IMR-90 (cell line): ENCODE measurements around the gene UBASH3B. TPM values are rescaled to one million over a fixed set of nuclear protein-coding genes. Genes with fewer than 3 reads are reported as not detected.

ENCODE experiments used
- ATAC-seq: fragments of 200-7000 bp; cut with Tn5 transposase; 2 replicates; pipeline ENCODE4 v1.9.1; 2020; ENCODE audit warnings: low read depth, mild to moderate bottlenecking, moderate library complexity
- BruUV-seq: library from RNA; stranded (reverse); fragments of 400-500 nt; replicated peaks from 2 replicates; lab custom pipeline; 2021; lab: Mats Ljungman, UMichigan
- CTCF ChIA-PET: fragments of 300-600 bp; formaldehyde crosslinking; extraction: SDS; loops from one replicate; lab custom pipeline; 2021; ENCODE audit warnings: antibody characterized with exemption; lab: Yijun Ruan, JAX
- POLR2A ChIA-PET: fragments of 300-600 bp; sonication (Branson Sonifier 250); formaldehyde crosslinking; loops from one replicate; lab custom pipeline; 2022; ENCODE audit warnings: antibody characterized with exemption; ENCODE audit not compliant: unreplicated experiment; lab: Charles Lee
- DNase-seq: peaks from one replicate; pipeline ENCODE4 v3.0.0; 2013
- H2AFZ ChIP-seq: replicated peaks from 2 replicates; pipeline ENCODE3; 2013; ENCODE audit warnings: low read length, mild to moderate bottlenecking; ENCODE audit not compliant: poor library complexity
- H2AK5ac ChIP-seq: 2 replicates; pipeline ENCODE4 v1.6.1; 2013; ENCODE audit warnings: low read depth, low read length, inconsistent platforms
- H2AK9ac ChIP-seq: replicated peaks from 2 replicates; pipeline ENCODE3; 2013; ENCODE audit warnings: mild to moderate bottlenecking, low read depth, low read length, moderate library complexity; ENCODE audit not compliant: poor library complexity
- H2BK120ac ChIP-seq: 2 replicates; pipeline ENCODE4 v1.6.1; 2013; ENCODE audit warnings: low read depth, low read length, inconsistent platforms
- H2BK15ac ChIP-seq: 3 replicates; pipeline ENCODE4 v1.6.1; 2013; ENCODE audit warnings: low read depth, low read length, inconsistent platforms
- H2BK20ac ChIP-seq: 2 replicates; pipeline ENCODE4 v1.6.1; 2013; ENCODE audit warnings: low read depth, mild to moderate bottlenecking, inconsistent platforms, low read length, moderate library complexity
- H2BK5ac ChIP-seq: 2 replicates; pipeline ENCODE4 v1.6.1; 2013; ENCODE audit warnings: mild to moderate bottlenecking, low read depth, low read length, inconsistent platforms; ENCODE audit not compliant: poor library complexity, severe bottlenecking
- H3K14ac ChIP-seq: replicated peaks from 2 replicates; pipeline ENCODE4 v1.6.1; 2013; ENCODE audit warnings: low read depth, low read length, inconsistent platforms
- H3K18ac ChIP-seq: 2 replicates; pipeline ENCODE4 v1.6.1; 2013; ENCODE audit warnings: low read depth, low read length, control low read depth
- H3K23ac ChIP-seq: 2 replicates; pipeline ENCODE4 v1.6.1; 2013; ENCODE audit warnings: low read depth, low read length, inconsistent platforms
- H3K27ac ChIP-seq: 2 replicates; pipeline ENCODE4 v1.5.1; 2013; ENCODE audit warnings: mild to moderate bottlenecking, control low read depth, low read length; ENCODE audit not compliant: insufficient read depth
- H3K27me3 ChIP-seq: 2 replicates; pipeline ENCODE4 v1.6.1; 2013; ENCODE audit warnings: low read length; ENCODE audit not compliant: control insufficient read depth, insufficient read depth
- H3K36me3 ChIP-seq: 2 replicates; pipeline ENCODE4 v1.6.1; 2013; ENCODE audit warnings: low read length, mixed read lengths; ENCODE audit not compliant: control insufficient read depth, insufficient read depth
- H3K4ac ChIP-seq: 2 replicates; pipeline ENCODE4 v1.6.1; 2013; ENCODE audit warnings: low read depth, low read length, inconsistent platforms
- H3K4me1 ChIP-seq: 2 replicates; pipeline ENCODE4 v1.6.1; 2013; ENCODE audit warnings: low read length, mixed read lengths; ENCODE audit not compliant: control insufficient read depth, insufficient read depth
- H3K4me2 ChIP-seq: 2 replicates; pipeline ENCODE4 v1.6.1; 2013; ENCODE audit warnings: low read depth, mild to moderate bottlenecking, control low read depth, low read length, moderate library complexity
- H3K4me3 ChIP-seq: 2 replicates; pipeline ENCODE4 v1.5.1; 2013; ENCODE audit warnings: low read depth, mild to moderate bottlenecking, control low read depth, low read length, moderate library complexity; ENCODE audit not compliant: insufficient read depth
- H3K56ac ChIP-seq: 2 replicates; pipeline ENCODE4 v1.6.1; 2013; ENCODE audit warnings: low read length, inconsistent platforms; ENCODE audit not compliant: insufficient read depth; ENCODE audit errors: extremely low read depth
- H3K79me1 ChIP-seq, 2 experiments: 2 replicates each; pipeline ENCODE4 v1.6.1; 2013; ENCODE audit warnings: low read length in 2 of 2, inconsistent platforms in 1 of 2, low read depth in 1 of 2
- H3K9ac ChIP-seq: 2 replicates; pipeline ENCODE4 v1.6.1; 2013; ENCODE audit warnings: low read depth, low read length, control low read depth
- H3K9me1 ChIP-seq: 2 replicates; pipeline ENCODE4 v1.6.1; 2013; ENCODE audit warnings: low read length, inconsistent platforms; ENCODE audit not compliant: insufficient read depth
- H3K9me3 ChIP-seq: 2 replicates; pipeline ENCODE4 v1.6.1; 2013; ENCODE audit warnings: low read length; ENCODE audit not compliant: control insufficient read depth, insufficient read depth
- H4K20me1 ChIP-seq: 2 replicates; pipeline ENCODE4 v1.6.1; 2013; ENCODE audit warnings: low read length, inconsistent platforms; ENCODE audit not compliant: insufficient read depth
- H4K5ac ChIP-seq: 2 replicates; pipeline ENCODE4 v1.6.1; 2013; ENCODE audit warnings: mild to moderate bottlenecking, low read depth, low read length, control low read depth
- H4K8ac ChIP-seq, 2 experiments: 2 replicates each; pipeline ENCODE4 v1.6.1; 2013; ENCODE audit warnings: low read depth in 2 of 2, low read length in 2 of 2, control low read depth in 1 of 2, inconsistent platforms in 1 of 2
- H4K91ac ChIP-seq: 2 replicates; pipeline ENCODE4 v1.6.1; 2013; ENCODE audit warnings: low read depth, low read length, inconsistent platforms; ENCODE audit not compliant: insufficient read depth
- CEBPB ChIP-seq: IDR thresholded peaks from 2 replicates; pipeline ENCODE4 v1.6.1; 2012; ENCODE audit warnings: low read depth, low read length, improper control_type of control experiment
- CHD1 ChIP-seq: IDR thresholded peaks from 2 replicates; pipeline ENCODE4 v1.6.1; 2012; ENCODE audit warnings: low read depth, low read length, improper control_type of control experiment
- CTCF ChIP-seq: conservative IDR thresholded peaks from 2 replicates; pipeline ENCODE4 v1.5.1; 2012; ENCODE audit warnings: mild to moderate bottlenecking, low read depth, low read length, improper control_type of control experiment
- ELK1 ChIP-seq: fragments of 150-350 bp; IDR thresholded peaks from 2 replicates; pipeline ENCODE4 v1.6.1; 2016; ENCODE audit warnings: low read depth, mild to moderate bottlenecking, low read length, moderate library complexity, borderline replicate concordance
- FOS ChIP-seq: fragments of 150-350 bp; IDR thresholded peaks from 2 replicates; pipeline ENCODE4 v1.6.1; 2016; ENCODE audit warnings: low read depth, low read length
- MAFK ChIP-seq: IDR thresholded peaks from 2 replicates; pipeline ENCODE4 v1.6.1; 2012; ENCODE audit warnings: low read depth, low read length, improper control_type of control experiment
- MAZ ChIP-seq: IDR thresholded peaks from 2 replicates; pipeline ENCODE4 v1.6.1; 2012; ENCODE audit warnings: low read depth, mild to moderate bottlenecking, low read length, improper control_type of control experiment, moderate library complexity, borderline replicate concordance
- MXI1 ChIP-seq: IDR thresholded peaks from 2 replicates; pipeline ENCODE4 v1.6.1; 2012; ENCODE audit warnings: low read depth, mild to moderate bottlenecking, low read length, moderate library complexity, borderline replicate concordance
- POLR2A ChIP-seq: IDR thresholded peaks from 2 replicates; pipeline ENCODE4 v1.6.1; 2012; ENCODE audit warnings: mild to moderate bottlenecking, low read depth, low read length
- RAD21 ChIP-seq: IDR thresholded peaks from 2 replicates; pipeline ENCODE4 v1.6.1; 2012; ENCODE audit warnings: low read length, improper control_type of control experiment
- RCOR1 ChIP-seq: IDR thresholded peaks from 2 replicates; pipeline ENCODE4 v1.6.1; 2012; ENCODE audit warnings: mild to moderate bottlenecking, low read length, improper control_type of control experiment; ENCODE audit not compliant: insufficient replicate concordance
- RFX5 ChIP-seq: IDR thresholded peaks from 2 replicates; pipeline ENCODE4 v1.8.0; 2012; ENCODE audit warnings: low read depth, mild to moderate bottlenecking, low read length, moderate library complexity
- SMC3 ChIP-seq: fragments of 150-350 bp; IDR thresholded peaks from 2 replicates; pipeline ENCODE4 v1.6.1; 2016; ENCODE audit warnings: low read depth, mild to moderate bottlenecking, antibody characterized with exemption, low read length, moderate library complexity
- USF2 ChIP-seq: fragments of 150-350 bp; IDR thresholded peaks from 2 replicates; pipeline ENCODE4 v1.6.1; 2017; ENCODE audit warnings: mild to moderate bottlenecking, antibody characterized with exemption, low read length, low read depth
- WGBS, 2 experiments: methylation state at CpG; one replicate each; pipeline versions ENCODE4 v1.1.5 to v1.1.7; 2013; ENCODE audit warnings: missing lambda C conversion rate in 2 of 2; ENCODE audit not compliant: insufficient read length in 1 of 2; ENCODE audit errors: extremely low coverage in 2 of 2; 5-methylcytosine and 5-hydroxymethylcytosine counted together
- dilution Hi-C: fragments of 300-500 bp; cut with HindIII; formaldehyde crosslinking; loops from one replicate; pipeline ENCODE4 v1.14.3; 2018; ENCODE audit warnings: low sequenced_read_pairs; ENCODE audit not compliant: unreplicated experiment
- in situ Hi-C: fragments of 300-500 bp; cut with MboI; formaldehyde crosslinking; loops from 3 replicates; pipeline ENCODE4 v1.14.3; 2019; ENCODE audit warnings: low sequenced_read_pairs, inconsistent platforms, mixed read lengths
- intact Hi-C: fragments of 100-400 bp; cut with micrococcal nuclease; formaldehyde crosslinking; loops from 2 replicates; pipeline ENCODE4 v1.10.0; 2022
- polyA plus RNA-seq, 3 experiments: library from polyadenylated mRNA; depleted of rRNA; stranded (reverse); fragments of >200 nt; gene quantifications; 2 replicates each; pipeline ENCODE4 v1.2.3, GENCODE V29; 2012; ENCODE audit warnings: low replicate concordance in 1 of 3
- total RNA-seq: library from RNA; depleted of rRNA; stranded (reverse); fragments of >200 nt; gene quantifications from 2 replicates; pipeline ENCODE4 v1.2.3, GENCODE V29; 2012

The UBASH3B gene
- total and polyA plus RNA-seq, 2 of the 4 experiments (the other 2 are of a cell fraction) = 27.2 to 48.0 TPM

- WGBS, 2 experiments = 60% methylated on average over 4 of the region's 6 CpGs; no CpG with 5 or more reads in 1 of the 2 experiments
- Histone ChIP-seq H2BK5ac (no peak overlapping the region), H3K4me2 (no peak overlapping the region), H3K4ac (no peak overlapping the region), H4K20me1 (no peaks in the 10 kb centered on the region), H3K79me1 (no peaks in the 10 kb centered on the region), H3K14ac (no peak overlapping the region), H2BK20ac (no peak overlapping the region), H2AFZ (no peak overlapping the region), H3K9ac (no peak overlapping the region), H2BK120ac (no peak overlapping the region), H4K5ac (no peak overlapping the region), H3K27ac (no peak overlapping the region), H3K27me3 (peaks cover 9% of the 10 kb centered on the region), H3K4me3 (no peak overlapping the region), H3K9me3 (no peaks in the 10 kb centered on the region), H2AK9ac (no peak overlapping the region), H3K36me3 (no peaks in the 10 kb centered on the region), H3K4me1 (no peaks in the 10 kb centered on the region), H2AK5ac (no peak overlapping the region), H4K91ac (no peak overlapping the region), H2BK15ac (no peak overlapping the region), H3K56ac (no peak overlapping the region), H3K18ac (no peak overlapping the region), H4K8ac (no peak overlapping the region), H3K9me1 (no peaks in the 10 kb centered on the region), H3K23ac (no peak overlapping the region)
- in situ Hi-C loops = no loop called here
- dilution Hi-C loops = no loop called here
- DNase-seq (no peak), ATAC-seq (no peak)
- ChIA-PET CTCF (interaction anchor here (0.9 kb wide), 1 partner anchor 184 kb away, joined by 3 read pairs; no protein-coding TSS in a partner anchor), POLR2A (no interaction called here)
- intact Hi-C loops = no loop called here
- TF ChIP-seq USF2 (no peak), MXI1 (no peak), CHD1 (no peak), ELK1 (no peak), SMC3 (no peak), CEBPB (no peak), RCOR1 (no peak), CTCF (no peak), RAD21 (no peak), MAZ (no peak), POLR2A (no peak), MAFK (no peak), FOS (no peak), RFX5 (no peak)
- BruUV-seq = no TSS peak
Observed at GRCh38 chr11:122832721-122833470, 177.4 kb downstream of the UBASH3B start.
